Rectal smooth muscle tissue (tissue), 1 donor: ENCODE results near the gene NCBP2L.

ENCODE experiments used
- H3K27ac ChIP-seq: one replicate; pipeline ENCODE4 v1.7.0; 2013; ENCODE audit warnings: low read depth, low read length, inconsistent platforms
- H3K27me3 ChIP-seq: one replicate; pipeline ENCODE4 v1.7.0; 2013; ENCODE audit warnings: low read length; ENCODE audit not compliant: control insufficient read depth, insufficient read depth
- H3K36me3 ChIP-seq: one replicate; pipeline ENCODE4 v1.7.0; 2013; ENCODE audit warnings: low read length; ENCODE audit not compliant: control insufficient read depth, insufficient read depth
- H3K4me1 ChIP-seq: one replicate; pipeline ENCODE4 v1.7.0; 2013; ENCODE audit warnings: low read length; ENCODE audit not compliant: control insufficient read depth, insufficient read depth
- H3K4me3 ChIP-seq: one replicate; pipeline ENCODE4 v1.7.0; 2013; ENCODE audit warnings: low read length
- H3K9ac ChIP-seq: one replicate; pipeline ENCODE4 v1.7.0; 2013; ENCODE audit warnings: low read length

Gene NCBP2L

DNA sequence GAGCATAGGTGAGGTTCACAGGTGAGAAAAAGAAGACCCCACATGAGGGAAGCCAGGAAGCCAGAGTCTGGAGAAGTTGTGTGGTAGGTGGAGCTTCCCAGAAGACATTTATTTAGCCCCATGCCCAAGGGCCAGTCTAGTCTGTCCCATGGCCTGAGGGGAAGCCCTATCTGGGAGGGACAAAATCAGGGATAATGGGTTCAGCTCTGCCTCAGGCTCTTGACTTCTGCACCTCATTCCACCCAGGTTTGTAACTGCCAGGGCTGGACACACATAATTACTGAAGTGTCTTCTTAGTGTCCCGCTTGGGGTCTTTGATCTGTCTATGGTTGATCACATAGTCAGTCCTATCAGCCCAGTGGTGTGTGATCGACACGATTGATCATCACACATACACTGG is 38.0 kb upstream of the NCBP2L start:
- Histone ChIP-seq H3K27me3 (peaks cover 5% of the 10 kb centered on the region), H3K36me3 (no peaks in the 10 kb centered on the region), H3K9ac (no peak overlapping the region), H3K27ac (no peak overlapping the region), H3K4me3 (no peak overlapping the region), H3K4me1 (peaks cover 15% of the 10 kb centered on the region)

DNA sequence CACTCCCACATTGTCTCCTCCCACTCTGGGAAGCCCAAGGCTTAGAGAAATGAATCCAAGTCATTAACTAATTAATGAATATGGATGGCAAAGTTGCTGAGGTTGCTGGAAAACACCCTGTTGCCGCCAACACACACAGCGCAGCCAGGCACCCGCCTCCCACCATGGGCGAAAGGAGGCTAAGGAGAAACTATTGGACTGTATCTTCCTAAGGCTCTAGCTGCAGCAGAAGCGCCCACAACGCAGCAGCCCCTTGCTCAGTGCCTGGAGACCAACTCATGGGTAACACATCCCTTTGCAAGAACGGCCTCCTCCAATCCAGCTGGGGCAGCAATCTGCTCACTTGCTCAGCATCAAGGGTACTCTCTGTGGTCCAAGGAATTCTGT is 36.1 kb upstream of the NCBP2L start:
- Histone ChIP-seq H3K27me3 (peaks cover 5% of the 10 kb centered on the region), H3K4me3 (peak overlapping the region; percentile 46), H3K27ac (peak overlapping the region; percentile 72), H3K9ac (no peak overlapping the region), H3K36me3 (no peaks in the 10 kb centered on the region), H3K4me1 (peaks cover 15% of the 10 kb centered on the region)

- Histone ChIP-seq H3K27me3 (peaks cover 5% of the 10 kb centered on the region), H3K27ac (peak overlapping the region; percentile 90), H3K9ac (peak overlapping the region; percentile 21), H3K4me3 (peak overlapping the region; percentile 57), H3K36me3 (no peaks in the 10 kb centered on the region), H3K4me1 (peaks cover 20% of the 10 kb centered on the region)
Observed at GRCh38 chrX:107742700-107743191, 34.8 kb upstream of the NCBP2L start.

- Histone ChIP-seq H3K27me3 (peaks cover 5% of the 10 kb centered on the region), H3K27ac (no peak overlapping the region), H3K9ac (no peak overlapping the region), H3K4me3 (no peak overlapping the region), H3K36me3 (no peaks in the 10 kb centered on the region), H3K4me1 (peaks cover 20% of the 10 kb centered on the region)
Observed at GRCh38 chrX:107743995-107744394, 33.5 kb upstream of the NCBP2L start.

DNA sequence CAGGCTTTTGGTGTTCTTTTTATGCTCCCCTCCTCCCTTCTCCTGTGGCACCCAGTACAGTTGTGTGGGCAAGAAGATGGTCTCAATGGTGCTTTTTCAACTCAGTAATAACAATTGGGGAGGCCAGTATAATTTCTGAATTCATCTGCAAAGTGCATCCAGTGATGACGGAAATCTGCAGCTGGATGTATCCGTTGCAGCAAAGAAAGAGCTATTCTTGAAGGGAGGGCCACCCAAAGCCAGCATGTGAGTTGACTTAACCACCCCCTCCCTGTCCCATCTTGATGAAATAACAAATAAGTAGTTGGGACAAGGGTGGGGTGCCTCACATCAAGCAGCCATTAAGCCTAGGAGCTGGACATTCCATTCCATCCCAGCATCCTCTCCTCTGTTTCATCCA is 32.7 kb upstream of the NCBP2L start:
- Histone ChIP-seq H3K27me3 (peaks cover 5% of the 10 kb centered on the region), H3K4me3 (no peak overlapping the region)

DNA sequence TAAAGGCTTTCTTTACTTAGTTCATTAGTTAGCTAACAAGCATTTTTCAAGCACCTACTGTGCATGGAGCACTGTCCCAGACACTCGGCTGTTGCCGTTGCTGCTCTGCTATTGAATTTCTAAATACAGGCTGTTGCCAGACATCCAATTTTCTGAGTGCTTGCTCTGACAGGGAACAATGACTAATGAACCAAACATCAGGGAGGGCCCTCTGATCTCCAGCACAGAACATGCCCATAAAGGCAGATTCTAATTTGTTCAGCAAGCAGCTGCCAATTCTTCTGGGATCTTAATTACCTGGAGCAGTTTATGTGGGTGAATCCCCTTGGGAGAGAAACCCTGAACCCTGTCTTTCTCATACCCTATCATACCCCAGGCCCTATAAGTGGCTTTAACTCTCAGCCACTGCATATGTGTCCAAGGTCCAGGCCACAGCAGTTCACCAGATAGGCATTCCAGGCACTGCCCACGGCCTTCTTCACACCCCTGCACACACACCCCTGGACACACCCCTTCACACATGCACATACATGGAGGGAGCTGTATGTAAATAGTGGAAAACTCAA is 29.9 kb upstream of the NCBP2L start:
- H3K4me3 ChIP-seq, result no peak overlapping the region
- H3K27me3 ChIP-seq, result peaks cover 3% of the 10 kb centered on the region
- H3K9ac ChIP-seq, result no peak overlapping the region
- no peaks in the 10 kb centered on the region for H3K36me3 ChIP-seq
- peaks cover 12% of the 10 kb centered on the region for H3K4me1 ChIP-seq
- peak overlapping the region; percentile 38 for H3K27ac ChIP-seq

More for the DNA sequence above, 32.7 kb upstream of the NCBP2L start:
- H3K9ac ChIP-seq, result no peak overlapping the region
- no peaks in the 10 kb centered on the region for H3K36me3 ChIP-seq
- no peak overlapping the region for H3K27ac ChIP-seq
- H3K4me1 ChIP-seq, result peaks cover 20% of the 10 kb centered on the region

DNA sequence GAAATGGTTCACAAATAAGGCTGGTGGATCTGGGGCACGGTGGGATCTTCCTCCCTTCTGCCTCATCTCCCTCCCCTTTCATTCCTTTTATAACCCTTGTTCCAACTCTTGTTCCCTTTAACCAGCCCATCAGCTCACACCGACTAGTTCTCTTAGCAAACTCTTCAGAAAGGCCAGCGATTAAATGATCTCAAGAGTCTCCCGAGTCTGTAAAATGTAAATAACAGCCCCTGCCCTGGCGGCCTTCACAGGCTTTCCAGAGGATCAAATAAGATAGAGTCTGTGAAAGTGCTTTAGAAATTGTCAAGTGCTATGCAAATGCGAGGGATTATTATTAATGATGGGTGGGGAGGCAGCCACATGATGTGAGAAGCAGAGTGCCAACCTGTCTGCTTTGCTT is 29.0 kb upstream of the NCBP2L start:
- H3K4me1 ChIP-seq, result peaks cover 5% of the 10 kb centered on the region
- H3K9ac ChIP-seq, result no peak overlapping the region
- H3K27ac ChIP-seq, result peak overlapping the region; percentile 21
- H3K36me3 ChIP-seq, result no peaks in the 10 kb centered on the region
- H3K4me3 ChIP-seq, result no peak overlapping the region
- peaks cover 3% of the 10 kb centered on the region for H3K27me3 ChIP-seq

DNA sequence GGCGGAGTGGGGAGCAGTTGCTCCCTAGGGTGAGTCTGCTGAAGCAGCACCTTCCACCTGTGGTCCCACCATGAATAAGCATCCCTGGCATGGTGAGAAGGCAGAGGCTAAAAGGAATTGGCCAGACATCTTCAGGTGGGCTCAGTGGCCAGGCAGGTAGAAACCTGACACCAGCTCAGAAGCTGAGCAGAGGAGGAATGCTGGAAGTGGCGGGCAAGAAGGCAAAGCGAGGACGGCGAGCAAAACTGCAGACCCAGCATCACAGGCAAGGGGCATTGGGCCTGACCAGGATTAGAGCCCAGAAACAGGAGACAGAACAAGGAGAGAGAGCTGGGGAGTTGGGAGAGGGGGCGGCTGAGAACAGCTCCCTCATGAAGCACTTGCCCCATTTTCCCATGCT is 27.3 kb upstream of the NCBP2L start:
- H3K27me3 ChIP-seq, result peaks cover 3% of the 10 kb centered on the region
- no peak overlapping the region for H3K9ac ChIP-seq
- H3K27ac ChIP-seq, result no peak overlapping the region
- H3K4me3 ChIP-seq, result no peak overlapping the region
- no peaks in the 10 kb centered on the region for H3K36me3 ChIP-seq
- peaks cover 5% of the 10 kb centered on the region for H3K4me1 ChIP-seq

DNA sequence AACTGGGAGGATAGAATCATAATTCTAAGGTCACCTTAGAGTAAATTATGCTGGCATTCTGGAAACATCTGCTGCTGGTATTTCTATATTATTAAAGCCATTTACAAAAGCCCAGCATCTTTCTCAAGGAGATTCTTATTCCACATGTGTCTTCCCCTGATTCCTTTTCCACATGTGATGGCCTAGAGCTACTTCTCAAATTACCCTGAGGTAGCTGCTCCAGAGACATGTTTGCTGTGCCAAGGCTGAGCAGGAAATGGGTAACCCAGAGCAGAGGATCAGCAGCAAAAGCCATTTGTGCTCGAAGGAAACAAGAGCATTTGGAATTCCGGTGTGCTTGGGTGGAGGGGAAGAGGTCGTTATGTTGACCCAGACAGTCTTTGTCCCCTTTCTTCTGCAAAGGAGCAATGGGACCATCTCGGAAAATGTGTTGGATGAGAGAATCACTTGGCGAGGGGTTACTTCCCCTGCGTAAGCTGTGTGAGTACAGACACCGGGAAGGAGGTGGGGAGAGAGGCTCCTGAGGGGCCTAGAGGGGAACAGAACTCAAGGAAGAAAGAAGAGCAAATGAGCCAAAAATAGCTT is 26.6 kb upstream of the NCBP2L start:
- no peak overlapping the region for H3K4me3 ChIP-seq
- H3K27ac ChIP-seq, result no peak overlapping the region

DNA sequence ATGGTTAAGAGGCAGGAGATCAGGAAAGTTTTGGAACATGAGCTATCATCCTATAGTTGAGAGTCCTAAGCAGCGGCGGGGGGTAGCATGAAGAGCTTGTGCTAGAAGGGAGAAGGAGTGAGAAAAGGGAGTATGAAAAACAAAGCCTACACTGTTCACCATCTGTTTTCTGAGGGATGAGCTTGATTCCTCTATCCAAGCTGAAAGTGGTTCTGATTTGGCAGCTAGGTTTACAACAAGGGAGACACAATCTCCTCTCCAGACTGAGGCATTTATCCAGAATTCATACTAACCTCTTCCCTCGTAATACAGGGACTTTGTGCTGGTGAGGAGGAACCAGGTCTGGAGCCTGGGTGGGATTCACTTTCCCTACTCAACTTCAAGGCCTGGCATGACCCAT is 25.5 kb upstream of the NCBP2L start:
- H3K27ac ChIP-seq, result no peak overlapping the region
- no peak overlapping the region for H3K9ac ChIP-seq
- H3K4me3 ChIP-seq, result no peak overlapping the region
- H3K4me1 ChIP-seq, result peaks cover 3% of the 10 kb centered on the region
- peaks cover 3% of the 10 kb centered on the region for H3K27me3 ChIP-seq
- no peaks in the 10 kb centered on the region for H3K36me3 ChIP-seq

More for the DNA sequence above, 26.6 kb upstream of the NCBP2L start:
- Histone ChIP-seq H3K4me1 (peaks cover 5% of the 10 kb centered on the region), H3K27me3 (peaks cover 3% of the 10 kb centered on the region), H3K36me3 (no peaks in the 10 kb centered on the region), H3K9ac (no peak overlapping the region)

DNA sequence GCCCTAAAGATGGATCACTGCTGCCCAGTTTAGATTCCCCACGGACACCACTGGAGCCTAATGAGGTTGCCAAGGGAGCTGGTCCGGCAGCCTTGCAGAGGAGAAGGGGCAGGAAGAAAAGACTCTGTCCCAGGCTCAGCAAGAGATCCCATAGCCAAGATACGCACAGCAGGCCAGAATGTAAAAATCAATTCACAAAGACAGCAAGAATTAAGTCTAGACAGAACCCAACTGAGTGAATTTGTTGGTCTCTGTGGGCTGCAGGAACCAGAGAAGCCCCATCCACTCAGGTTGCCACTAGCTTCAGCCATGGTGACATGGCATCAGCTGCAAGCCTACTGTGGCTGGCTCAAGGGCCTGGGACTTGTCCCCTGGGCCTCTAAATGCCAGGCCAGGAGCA is 24.8 kb upstream of the NCBP2L start:
- no peak overlapping the region for H3K4me3 ChIP-seq
- peaks cover 3% of the 10 kb centered on the region for H3K27me3 ChIP-seq
- no peak overlapping the region for H3K9ac ChIP-seq
- H3K27ac ChIP-seq, result no peak overlapping the region
- no peaks in the 10 kb centered on the region for H3K4me1 ChIP-seq
- H3K36me3 ChIP-seq, result no peaks in the 10 kb centered on the region

- Histone ChIP-seq H3K4me3 (no peak overlapping the region), H3K27ac (no peak overlapping the region), H3K4me1 (no peaks in the 10 kb centered on the region), H3K27me3 (peaks cover 3% of the 10 kb centered on the region), H3K36me3 (no peaks in the 10 kb centered on the region), H3K9ac (no peak overlapping the region)
Observed at GRCh38 chrX:107753187-107753586, 24.3 kb upstream of the NCBP2L start.

- H3K27me3 ChIP-seq, result no peaks in the 10 kb centered on the region
- no peak overlapping the region for H3K27ac ChIP-seq
- H3K9ac ChIP-seq, result no peak overlapping the region
- no peaks in the 10 kb centered on the region for H3K4me1 ChIP-seq
- H3K36me3 ChIP-seq, result no peaks in the 10 kb centered on the region
- H3K4me3 ChIP-seq, result no peak overlapping the region
Observed at GRCh38 chrX:107755721-107756120, 21.8 kb upstream of the NCBP2L start.
